ENCODE results near the gene KCTD6.

GRCh38 chr3:58466899-58467563 is 24.9 kb upstream of the KCTD6 start:
- TF ChIP-seq POLR2A (IDR thresholded peaks at IDR 0.05; ENCODE audit: low read length) (no peak), GATA1 (IDR thresholded peaks at IDR 0.05; ENCODE audit: low read depth, low read length) (no peak)
